ENCODE measurements around the gene USP7.
A peak's percentile ranks its signal among the peaks of the same experiment; 100 is the strongest.

The USP7 gene

DNA sequence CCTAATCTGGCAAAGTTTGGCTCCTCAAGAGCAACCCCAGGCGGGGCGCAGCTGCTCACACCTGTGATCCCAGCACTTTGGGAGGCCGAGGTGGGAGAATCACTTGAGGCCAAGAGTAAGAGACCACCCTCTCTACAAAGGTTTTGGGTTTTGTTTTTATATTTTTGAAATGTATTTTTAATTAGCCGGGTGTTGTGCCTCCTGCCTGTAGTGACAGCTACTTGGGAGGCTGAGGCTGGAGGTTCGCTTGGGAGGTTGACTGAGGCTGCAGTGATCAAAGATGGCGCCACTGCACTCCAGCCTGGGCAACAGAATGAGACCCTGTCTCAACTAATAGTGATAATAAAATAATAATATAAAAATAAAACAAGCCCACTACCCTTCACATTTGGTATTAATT is 756 bp upstream of the USP7 start:
- no peaks in the 10 kb centered on the region for H3K9me3 Mint-ChIP-seq
- H3K27me3 Mint-ChIP-seq: no peaks in the 10 kb centered on the region
- peaks cover 12% of the 10 kb centered on the region for H3K36me3 Mint-ChIP-seq (ENCODE audit: low read depth)
- H3K4me1 Mint-ChIP-seq (ENCODE audit: low read depth): peaks cover 56% of the 10 kb centered on the region
- intact Hi-C loops (cut with micrococcal nuclease): loop anchor here (5.0 kb wide), 2 partner anchors 43 to 128 kb away; partner anchors contain the start of gene HAPSTR1
- H3K4me3 Mint-ChIP-seq: peak overlapping the region; percentile 62
- H3K27ac Mint-ChIP-seq: peak overlapping the region; percentile 84

DNA sequence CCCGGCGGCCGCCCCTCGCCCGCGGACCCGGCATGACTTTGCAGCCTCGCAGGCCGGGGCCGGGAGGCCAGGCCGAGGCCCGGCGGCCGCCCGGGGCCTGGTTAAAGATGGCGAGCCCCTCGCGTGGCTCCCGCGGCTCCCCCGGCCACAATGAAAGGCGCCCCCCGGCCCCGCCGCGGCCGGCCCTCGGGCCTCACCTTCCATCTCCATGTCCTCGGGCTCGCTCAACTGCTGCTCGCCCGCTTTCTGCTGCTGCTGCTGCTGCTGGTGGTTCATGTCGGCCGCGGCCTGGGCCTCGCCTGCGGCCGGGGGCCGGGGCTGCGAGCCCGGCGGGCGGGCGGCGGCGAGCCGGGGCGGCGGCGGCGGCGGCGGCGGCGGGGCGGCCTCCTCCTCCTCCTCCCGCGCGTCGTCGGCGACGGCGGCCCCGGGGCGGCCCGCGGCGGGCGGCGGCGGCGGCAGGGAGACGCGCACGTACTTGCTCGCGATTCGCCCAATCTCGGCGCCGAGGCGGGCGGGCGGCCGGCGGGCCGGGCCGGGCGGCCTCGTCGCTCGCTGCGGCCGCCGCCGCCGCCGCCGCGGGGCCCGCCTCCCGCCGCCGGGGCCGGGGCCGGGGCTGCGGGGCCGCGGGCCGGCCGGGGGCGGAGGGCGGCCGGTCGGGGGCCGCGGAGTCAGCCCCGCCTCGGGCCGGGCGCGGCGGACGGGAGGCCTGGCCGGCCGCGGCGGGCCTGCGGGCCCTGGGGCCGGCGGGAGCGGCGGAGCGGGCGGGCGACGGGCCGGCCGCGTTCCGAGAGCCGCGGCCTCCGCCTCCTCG is 491 bp downstream of the USP7 start:
- Mint-ChIP-seq H3K9me3 (no peaks in the 10 kb centered on the region), H3K36me3 (ENCODE audit: low read depth) (peaks cover 12% of the 10 kb centered on the region), H3K4me1 (ENCODE audit: low read depth) (peaks cover 68% of the 10 kb centered on the region), H3K27me3 (no peaks in the 10 kb centered on the region), H3K4me3 (peak overlapping the region; percentile 62), H3K27ac (peak overlapping the region; percentile 75)
- intact Hi-C loops (cut with micrococcal nuclease): loop anchor here (5.0 kb wide), 2 partner anchors 44 to 129 kb away; partner anchors contain the start of gene HAPSTR1

DNA sequence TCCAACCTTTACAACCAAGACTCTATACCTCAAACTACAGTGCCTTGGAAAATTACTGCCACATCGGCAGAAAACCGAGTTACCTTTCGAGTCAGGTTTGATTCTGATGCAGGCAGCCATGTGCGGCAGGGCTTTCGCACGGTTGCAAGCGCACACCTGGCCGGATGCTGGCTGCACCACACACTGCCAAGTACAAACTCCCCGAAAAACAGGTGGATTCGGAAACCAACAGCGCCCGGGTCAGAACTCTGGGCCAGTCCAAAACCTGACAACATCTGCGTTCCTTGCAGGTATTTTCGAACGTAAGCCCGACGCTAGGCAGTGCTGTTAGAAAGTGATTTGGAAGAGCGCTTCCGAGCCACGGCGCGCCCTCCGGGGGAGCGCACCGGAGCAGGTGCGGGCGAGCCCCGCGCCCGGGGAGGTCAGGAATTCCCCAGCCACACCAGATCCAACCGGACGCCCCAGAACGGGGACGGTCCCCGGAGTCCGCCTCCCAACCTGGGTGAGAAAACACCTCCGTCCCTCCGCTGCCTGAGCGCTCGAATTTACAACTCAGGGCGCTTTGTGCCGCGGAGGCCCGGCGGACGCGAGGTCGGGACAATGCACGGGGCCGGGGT is 1.2 kb downstream of the USP7 start:
- H3K27me3 Mint-ChIP-seq: no peaks in the 10 kb centered on the region
- intact Hi-C loops (cut with micrococcal nuclease): loop anchor here (5.0 kb wide), 2 partner anchors 45 to 130 kb away; partner anchors contain the start of gene HAPSTR1
- H3K27ac Mint-ChIP-seq: peak overlapping the region; percentile 75
- H3K4me3 Mint-ChIP-seq: peak overlapping the region; percentile 86
- peaks cover 74% of the 10 kb centered on the region for H3K4me1 Mint-ChIP-seq (ENCODE audit: low read depth)
- H3K36me3 Mint-ChIP-seq (ENCODE audit: low read depth): peaks cover 12% of the 10 kb centered on the region
- no peaks in the 10 kb centered on the region for H3K9me3 Mint-ChIP-seq

DNA sequence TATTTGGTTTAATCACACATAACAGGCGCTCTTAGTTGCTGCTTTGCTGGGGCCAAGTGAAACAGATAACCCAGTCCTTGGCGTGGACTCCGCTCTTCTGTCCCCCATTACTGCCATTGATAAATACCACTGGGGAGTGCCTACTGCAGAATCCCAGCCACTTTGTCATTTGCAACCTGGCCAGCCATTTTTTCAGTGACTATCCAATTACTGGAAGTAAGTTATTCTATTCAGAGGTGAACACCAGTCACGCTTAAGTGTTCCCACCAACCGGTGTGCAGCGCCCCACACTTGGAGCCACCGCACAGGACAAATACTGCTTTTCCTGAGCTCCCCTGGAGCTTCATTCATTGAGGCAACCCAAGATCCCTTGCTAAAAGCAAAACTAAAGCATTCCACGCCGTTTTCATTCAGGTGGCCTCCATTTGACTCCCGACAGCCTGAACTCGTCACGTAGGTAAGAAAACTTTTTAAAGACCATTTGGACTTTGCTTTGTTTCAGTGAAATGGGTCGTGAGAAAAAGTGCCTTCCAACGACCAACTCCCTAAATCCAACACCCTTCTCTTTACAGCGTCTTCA is 1.8 kb downstream of the USP7 start:
- Mint-ChIP-seq H3K4me1 (ENCODE audit: low read depth) (peaks cover 75% of the 10 kb centered on the region), H3K4me3 (peak overlapping the region; percentile 86), H3K27ac (peak overlapping the region; percentile 75), H3K9me3 (no peaks in the 10 kb centered on the region), H3K36me3 (ENCODE audit: low read depth) (peaks cover 12% of the 10 kb centered on the region), H3K27me3 (no peaks in the 10 kb centered on the region)
- intact Hi-C loops (cut with micrococcal nuclease): loop anchor here (5.0 kb wide), 2 partner anchors 45 to 130 kb away; partner anchors contain the start of gene HAPSTR1

DNA sequence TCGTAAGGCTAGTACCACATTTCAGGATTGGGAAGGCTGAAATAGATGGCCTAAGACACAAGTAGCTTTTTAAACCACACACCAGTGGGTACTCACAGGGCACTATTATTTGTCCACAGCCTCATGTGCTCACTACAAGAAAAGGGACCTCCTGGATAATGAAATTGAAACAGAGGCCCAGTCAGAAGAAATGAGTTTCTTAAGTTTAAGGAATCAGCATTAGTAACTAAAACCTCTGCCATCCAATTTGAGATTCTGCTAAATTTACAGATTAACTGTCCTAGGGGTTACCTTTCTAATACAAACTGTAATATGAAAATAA is 3.0 kb downstream of the USP7 start:
- no peaks in the 10 kb centered on the region for H3K9me3 Mint-ChIP-seq
- peaks cover 75% of the 10 kb centered on the region for H3K4me1 Mint-ChIP-seq (ENCODE audit: low read depth)
- intact Hi-C loops (cut with micrococcal nuclease): loop anchor here (5.0 kb wide), 2 partner anchors 47 to 132 kb away; partner anchors contain the start of gene HAPSTR1
- peaks cover 12% of the 10 kb centered on the region for H3K36me3 Mint-ChIP-seq (ENCODE audit: low read depth)
- peak overlapping the region; percentile 52 for H3K4me3 Mint-ChIP-seq
- H3K27ac Mint-ChIP-seq: peak overlapping the region; percentile 81
- no peaks in the 10 kb centered on the region for H3K27me3 Mint-ChIP-seq

DNA sequence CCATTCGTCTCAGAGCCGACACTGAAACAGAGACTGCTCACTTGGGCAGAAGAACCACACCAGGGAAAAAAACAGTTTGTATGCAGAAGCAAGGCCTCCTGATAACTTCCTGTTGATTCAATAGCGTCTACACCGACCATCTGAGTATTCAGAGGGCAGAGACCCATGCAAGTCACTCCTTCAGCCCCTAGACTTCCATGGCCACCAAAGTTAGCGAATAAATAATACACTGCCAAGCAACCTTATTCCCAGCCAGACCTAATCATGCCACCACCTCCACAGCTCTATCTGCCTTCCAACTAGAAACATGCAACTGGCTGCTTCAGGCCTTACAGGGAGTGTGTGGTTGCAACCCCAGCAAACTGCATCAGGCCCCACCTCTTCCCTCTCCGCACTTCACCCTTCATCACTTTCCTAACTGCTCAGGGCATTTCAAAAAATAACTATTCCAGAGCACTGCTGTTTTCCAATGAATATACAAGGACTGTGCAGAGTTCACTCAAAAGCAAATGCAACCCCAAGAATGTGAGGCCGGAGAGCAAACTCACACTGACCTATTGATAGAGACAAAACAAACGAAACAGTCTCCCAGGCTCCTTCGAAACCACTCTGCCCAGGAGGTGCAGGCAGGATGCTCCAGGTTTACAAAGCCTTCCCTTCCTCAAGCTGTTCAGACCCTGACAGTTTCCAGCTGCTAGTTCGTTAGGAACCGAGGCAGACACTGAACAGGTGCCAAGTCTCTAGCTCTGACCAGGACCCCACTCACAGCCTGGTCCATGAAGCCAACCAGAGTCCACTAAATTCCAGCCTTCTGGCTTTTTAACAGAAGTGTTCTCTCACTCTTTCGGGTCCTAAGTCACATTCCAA is 3.6 kb downstream of the USP7 start:
- peak overlapping the region; percentile 52 for H3K4me3 Mint-ChIP-seq
- peaks cover 79% of the 10 kb centered on the region for H3K4me1 Mint-ChIP-seq (ENCODE audit: low read depth)
- H3K36me3 Mint-ChIP-seq (ENCODE audit: low read depth): peaks cover 12% of the 10 kb centered on the region
- H3K27ac Mint-ChIP-seq: peak overlapping the region; percentile 81
- H3K27me3 Mint-ChIP-seq: no peaks in the 10 kb centered on the region
- intact Hi-C loops (cut with micrococcal nuclease): loop anchor here (5.0 kb wide), 2 partner anchors 47 to 132 kb away; partner anchors contain the start of gene HAPSTR1
- no peaks in the 10 kb centered on the region for H3K9me3 Mint-ChIP-seq

DNA sequence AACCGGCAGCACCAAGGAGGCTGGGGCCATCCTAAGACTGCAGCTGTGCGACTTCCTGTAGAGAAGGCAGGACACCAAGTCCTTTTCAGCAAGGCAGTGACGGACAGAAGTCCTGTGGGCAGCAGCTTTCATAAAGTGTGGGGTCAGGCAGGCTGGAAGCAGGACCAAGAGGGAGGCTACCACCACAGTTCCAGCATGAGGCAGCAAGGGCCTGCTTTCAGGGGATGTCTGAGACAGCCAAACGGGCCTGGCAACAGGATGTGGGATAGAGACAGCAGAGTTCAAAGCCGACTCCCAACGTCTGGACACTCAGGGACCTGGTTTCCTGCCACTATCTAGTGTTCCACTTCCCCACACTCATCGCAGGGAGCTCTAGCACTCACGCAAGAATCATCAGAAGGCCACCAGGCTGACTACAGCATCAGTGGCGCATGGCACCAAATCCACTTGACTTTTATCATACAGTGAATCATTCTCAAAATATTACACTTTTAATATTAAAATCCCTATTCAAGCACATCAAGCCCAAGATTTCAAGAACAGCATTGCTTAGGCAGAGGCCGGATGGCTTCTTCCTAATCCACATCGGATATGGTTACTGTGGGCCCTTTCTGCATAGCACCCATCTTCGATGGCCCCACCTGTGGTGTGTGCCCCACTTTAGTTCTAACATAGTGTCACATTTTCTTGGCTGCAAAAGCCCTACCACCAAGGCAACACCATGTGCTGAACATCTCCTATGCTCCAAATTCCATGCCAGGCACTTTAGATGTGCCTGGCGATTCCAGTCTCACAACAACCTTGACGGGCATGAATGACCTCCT is 5.2 kb downstream of the USP7 start:
- peak overlapping the region; percentile 81 for H3K27ac Mint-ChIP-seq
- H3K27me3 Mint-ChIP-seq: no peaks in the 10 kb centered on the region
- intact Hi-C loops (cut with micrococcal nuclease): no loop called here
- H3K4me1 Mint-ChIP-seq (ENCODE audit: low read depth): peaks cover 75% of the 10 kb centered on the region
- no peaks in the 10 kb centered on the region for H3K9me3 Mint-ChIP-seq
- H3K4me3 Mint-ChIP-seq: peak overlapping the region; percentile 39
- peaks cover 12% of the 10 kb centered on the region for H3K36me3 Mint-ChIP-seq (ENCODE audit: low read depth)

DNA sequence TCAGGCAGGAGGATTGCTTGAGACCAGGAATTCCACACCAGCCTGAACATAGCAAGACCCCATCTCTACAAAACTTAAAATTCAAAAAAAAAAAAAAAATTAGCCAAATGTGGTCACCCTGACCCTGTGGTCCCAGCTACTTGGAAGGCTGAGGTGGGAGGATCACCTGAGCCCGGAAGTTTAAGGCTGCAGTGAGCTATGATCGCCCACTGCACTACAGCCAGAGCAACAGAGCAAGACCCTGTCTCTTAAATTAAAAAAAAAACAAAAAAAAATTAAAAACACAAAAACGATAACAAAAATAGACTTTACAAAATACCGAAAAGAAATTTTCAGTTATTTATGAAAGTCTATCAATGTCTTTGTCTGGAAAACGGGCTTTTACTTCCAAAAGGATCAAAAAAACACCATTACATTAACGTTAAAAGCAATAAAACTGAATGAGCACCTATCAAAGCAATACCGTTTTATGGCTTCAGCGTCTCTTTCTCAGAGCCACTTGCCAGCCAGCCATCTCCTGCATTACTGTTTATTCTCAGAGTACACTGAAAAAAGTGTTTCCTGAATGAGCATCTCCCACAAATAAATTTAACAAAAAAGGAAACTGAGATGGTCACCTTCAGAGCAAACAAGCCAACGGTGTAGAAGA is 6.1 kb downstream of the USP7 start:
- peak overlapping the region; percentile 81 for H3K27ac Mint-ChIP-seq
- no peaks in the 10 kb centered on the region for H3K27me3 Mint-ChIP-seq
- H3K36me3 Mint-ChIP-seq (ENCODE audit: low read depth): peaks cover 18% of the 10 kb centered on the region
- no peaks in the 10 kb centered on the region for H3K9me3 Mint-ChIP-seq
- peaks cover 83% of the 10 kb centered on the region for H3K4me1 Mint-ChIP-seq (ENCODE audit: low read depth)
- intact Hi-C loops (cut with micrococcal nuclease): no loop called here
- peak overlapping the region; percentile 39 for H3K4me3 Mint-ChIP-seq

DNA sequence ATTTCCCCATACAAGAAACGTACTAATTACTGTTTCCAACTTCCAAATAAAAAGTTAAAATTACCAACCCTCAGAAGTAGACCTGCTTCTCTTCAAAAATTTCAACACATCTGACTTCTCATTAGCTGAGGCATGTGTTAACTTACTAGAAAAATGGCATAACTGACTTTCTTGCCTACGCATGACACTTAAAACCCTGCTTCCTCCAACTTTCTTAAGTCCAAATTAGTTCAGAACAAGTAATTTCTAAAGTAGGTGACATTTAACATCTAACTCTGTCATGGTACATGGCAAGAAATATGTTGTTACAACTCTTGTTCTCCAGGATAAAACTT is 6.7 kb downstream of the USP7 start:
- Mint-ChIP-seq H3K36me3 (ENCODE audit: low read depth) (peaks cover 17% of the 10 kb centered on the region), H3K27ac (peak overlapping the region; percentile 43), H3K27me3 (no peaks in the 10 kb centered on the region), H3K4me3 (peak overlapping the region; percentile 9), H3K9me3 (no peaks in the 10 kb centered on the region), H3K4me1 (ENCODE audit: low read depth) (peaks cover 84% of the 10 kb centered on the region)
- intact Hi-C loops (cut with micrococcal nuclease): no loop called here

DNA sequence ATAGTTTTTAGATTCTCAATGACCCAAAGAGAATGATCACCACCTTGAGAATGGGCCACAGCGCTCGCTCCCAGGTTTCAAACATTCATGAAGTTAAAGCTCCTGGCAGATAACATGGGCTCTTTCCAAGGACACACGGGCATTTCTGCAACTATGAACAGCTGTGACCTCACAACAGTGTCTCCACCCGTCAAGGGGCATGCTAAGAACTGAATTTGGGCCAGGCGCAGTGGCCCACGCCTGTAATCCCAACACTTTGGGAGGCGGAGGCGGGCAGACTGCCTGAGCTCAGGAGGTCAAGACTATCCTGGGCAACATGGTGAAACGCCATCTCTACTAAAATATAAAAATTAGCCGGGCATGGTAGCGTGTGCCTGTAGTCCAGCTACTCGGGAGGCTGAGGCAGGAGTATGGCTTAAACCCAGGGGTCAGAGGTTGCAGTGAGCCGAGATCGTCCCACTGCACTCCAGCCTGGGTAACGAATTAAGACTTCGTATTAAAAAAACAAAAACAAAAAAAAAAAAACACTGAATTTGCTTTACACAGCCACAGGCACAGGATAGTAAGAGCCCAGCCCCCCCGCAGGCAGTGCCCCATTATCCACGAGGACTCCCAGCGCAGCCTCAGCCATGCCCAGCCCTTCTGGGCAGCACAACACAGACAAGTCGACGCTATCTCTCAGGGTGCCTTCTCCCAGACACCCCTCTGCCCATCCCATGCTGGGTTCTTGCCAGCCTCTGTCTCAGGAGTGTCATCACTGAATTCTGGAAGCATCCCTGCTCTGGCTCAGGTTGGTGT is 7.2 kb downstream of the USP7 start:
- Mint-ChIP-seq H3K27ac (peak overlapping the region; percentile 43), H3K27me3 (no peaks in the 10 kb centered on the region), H3K9me3 (no peaks in the 10 kb centered on the region), H3K36me3 (ENCODE audit: low read depth) (peaks cover 14% of the 10 kb centered on the region), H3K4me3 (peak overlapping the region; percentile 9), H3K4me1 (ENCODE audit: low read depth) (peaks cover 84% of the 10 kb centered on the region)
- intact Hi-C loops (cut with micrococcal nuclease): no loop called here

DNA sequence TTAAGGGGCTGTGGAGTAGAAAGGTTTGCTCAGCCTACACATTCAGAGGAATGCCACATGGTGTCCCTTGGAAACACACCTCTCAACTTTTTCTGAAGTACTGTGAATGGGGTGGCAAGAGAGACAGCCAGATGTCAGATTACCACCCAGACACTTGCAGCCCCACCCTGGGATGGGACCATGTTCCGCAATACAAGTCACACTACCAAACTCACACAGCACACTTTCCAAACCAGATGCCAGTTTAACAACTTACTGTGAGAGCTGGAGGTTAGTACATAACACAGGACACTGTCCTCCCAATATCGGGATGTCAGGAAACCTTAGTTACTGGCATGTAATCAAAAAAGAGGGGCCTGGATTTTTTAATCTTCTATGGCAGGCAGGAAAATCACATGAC is 7.9 kb downstream of the USP7 start:
- Mint-ChIP-seq H3K4me1 (ENCODE audit: low read depth) (peaks cover 79% of the 10 kb centered on the region), H3K9me3 (no peaks in the 10 kb centered on the region), H3K36me3 (ENCODE audit: low read depth) (peaks cover 14% of the 10 kb centered on the region), H3K27ac (peak overlapping the region; percentile 35), H3K4me3 (no peak overlapping the region), H3K27me3 (no peaks in the 10 kb centered on the region)
- intact Hi-C loops (cut with micrococcal nuclease): no loop called here

DNA sequence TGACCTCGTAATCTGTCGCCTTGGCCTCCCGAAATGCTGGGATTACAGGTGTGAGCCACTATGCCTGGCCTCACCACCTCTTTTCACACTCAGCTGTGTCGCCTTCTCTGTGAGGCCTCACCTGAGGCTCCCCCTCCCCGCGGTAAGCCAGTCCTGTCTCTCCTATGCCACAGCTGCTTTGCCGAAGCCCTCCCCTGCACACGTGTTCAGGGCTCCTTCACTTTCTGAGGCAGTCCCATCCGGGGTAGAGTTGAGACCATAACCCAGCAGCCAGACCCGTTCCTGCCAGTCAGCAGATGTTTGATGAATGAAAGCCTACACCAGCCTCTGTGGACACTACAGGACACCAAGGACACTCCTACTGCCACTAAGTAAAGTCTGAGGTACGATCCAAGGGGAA is 10.6 kb downstream of the USP7 start:
- H3K36me3 Mint-ChIP-seq (ENCODE audit: low read depth): peaks cover 14% of the 10 kb centered on the region
- H3K4me1 Mint-ChIP-seq (ENCODE audit: low read depth): peaks cover 73% of the 10 kb centered on the region
- H3K9me3 Mint-ChIP-seq: no peaks in the 10 kb centered on the region
- H3K4me3 Mint-ChIP-seq: no peak overlapping the region
- H3K27ac Mint-ChIP-seq: no peak overlapping the region
- intact Hi-C loops (cut with micrococcal nuclease): no loop called here
- H3K27me3 Mint-ChIP-seq: no peaks in the 10 kb centered on the region

Data from dendritic cell treated with granulocyte-macrophage colony-stimulating factor and Interleukin-4, amounts not matched to agents 40 ng/mL and 50 ng/mL, for 4 days (primary cell).